PFSK-1 (cell line): ENCODE results near the gene CCDC171.

Source experiments
- FOXP2 ChIP-seq: optimal IDR thresholded peaks from 2 replicates; pipeline ENCODE3; 2011; ENCODE audit warnings: borderline replicate concordance, control low read depth, inconsistent platforms; ENCODE audit not compliant: insufficient read depth; ENCODE audit errors: extremely low read length, extremely low read depth
- POLR2AphosphoS5 ChIP-seq: IDR thresholded peaks from 2 replicates; pipeline ENCODE4 v1.6.1; 2012; ENCODE audit warnings: low read depth, mild to moderate bottlenecking, control low read depth, low read length, moderate library complexity
- REST ChIP-seq, 2 experiments: IDR thresholded peaks; 2 replicates each; pipeline versions ENCODE4 v1.6.1 to v1.8.0; 2011 to 2012; ENCODE audit warnings: low read depth in 2 of 2, low read length in 2 of 2, control low read depth in 1 of 2, inconsistent platforms in 1 of 2, mild to moderate bottlenecking in 1 of 2, moderate library complexity in 1 of 2; ENCODE audit not compliant: insufficient read depth in 1 of 2
- SIN3A ChIP-seq: IDR thresholded peaks from 2 replicates; pipeline ENCODE4 v1.6.1; 2012; ENCODE audit warnings: mild to moderate bottlenecking, low read length, moderate library complexity, borderline replicate concordance; ENCODE audit not compliant: insufficient read depth
- TAF1 ChIP-seq: IDR thresholded peaks from 2 replicates; pipeline ENCODE4 v1.6.1; 2012; ENCODE audit warnings: low read length, control low read depth, borderline replicate concordance; ENCODE audit not compliant: insufficient read depth

Gene CCDC171

GRCh38 chr9:15592317-15592716 is 39.5 kb downstream of the CCDC171 start:
- TF ChIP-seq POLR2AphosphoS5: no peak
- no peak for TF ChIP-seq TAF1
- TF ChIP-seq FOXP2: no peak
- TF ChIP-seq REST (IDR thresholded peaks at IDR 0.05; ENCODE audit: insufficient read depth in 1 of 2, low read depth in 2 of 2, low read length in 2 of 2): no peak
- no peak for TF ChIP-seq SIN3A

- TF ChIP-seq POLR2AphosphoS5: no peak
- no peak for TF ChIP-seq REST (IDR thresholded peaks at IDR 0.05; ENCODE audit: insufficient read depth in 1 of 2, low read depth in 2 of 2, low read length in 2 of 2)
- TF ChIP-seq TAF1: no peak
- no peak for TF ChIP-seq FOXP2
- TF ChIP-seq SIN3A: no peak
These were observed 54.0 kb downstream of the CCDC171 start for GRCh38 chr9:15606643-15607472.

- TF ChIP-seq SIN3A (no peak), REST (IDR thresholded peaks at IDR 0.05; ENCODE audit: insufficient read depth in 1 of 2, low read depth in 2 of 2, low read length in 2 of 2) (no peak), FOXP2 (no peak), POLR2AphosphoS5 (no peak), TAF1 (no peak)
These were observed 60.1 kb downstream of the CCDC171 start for GRCh38 chr9:15612962-15613361.

GRCh38 chr9:15617782-15618181 is 64.9 kb downstream of the CCDC171 start:
- no peak for TF ChIP-seq REST (IDR thresholded peaks at IDR 0.05; ENCODE audit: insufficient read depth in 1 of 2, low read depth in 2 of 2, low read length in 2 of 2)
- no peak for TF ChIP-seq TAF1
